GF-D8 (cell line): Measurements from ENCODE around the gene KCNJ8.

ENCODE experiments used
- DNase-seq: peaks from one replicate; lab custom pipeline; 2025; lab: John Stamatoyannopoulos, UW

KCNJ8 gene

GRCh38 chr12:21715386-21715785 lies 59.1 kb downstream of the KCNJ8 start:
- DNase-seq, result no peak
